WTC11 (cell line): ENCODE measurements around the gene SPTY2D1. TPM values are rescaled to one million over a fixed set of nuclear protein-coding genes. Genes with fewer than 3 reads are reported as not detected.
A peak's percentile ranks its signal among the peaks of the same experiment; 100 is the strongest.

Experiments
- ATAC-seq: fragments of 200-7000 bp; cut with Tn5 transposase; 2 replicates; pipeline ENCODE4 v1.10.0; 2021; ENCODE audit warnings: mild to moderate bottlenecking, moderate library complexity
- CTCF ChIA-PET: fragments of 300-600 bp; sonication (Branson Sonifier 250); formaldehyde crosslinking; loops from one replicate; lab custom pipeline; 2021; ENCODE audit warnings: antibody characterized with exemption; lab: Charles Lee
- POLR2A ChIA-PET: fragments of 350-600 bp; sonication (Branson Sonifier 250); formaldehyde crosslinking; loops from one replicate; lab custom pipeline; 2021; ENCODE audit warnings: antibody characterized with exemption; lab: Charles Lee
- DNase-seq: peaks from one replicate; pipeline ENCODE4 v3.0.0; 2021; ENCODE audit warnings: low spot score
- H3K27ac Mint-ChIP-seq: 2 replicates; pipeline ENCODE4 v1.8.0; 2021; ENCODE audit warnings: mixed read lengths
- H3K27me3 Mint-ChIP-seq: 2 replicates; pipeline ENCODE4 v1.8.0; 2021; ENCODE audit warnings: low read depth, mild to moderate bottlenecking, moderate library complexity, mixed read lengths
- H3K36me3 Mint-ChIP-seq: 2 replicates; pipeline ENCODE4 v1.8.0; 2021; ENCODE audit warnings: mixed read lengths
- H3K4me1 Mint-ChIP-seq: 2 replicates; pipeline ENCODE4 v1.8.0; 2022; ENCODE audit warnings: mixed read lengths
- H3K4me3 Mint-ChIP-seq: 2 replicates; pipeline ENCODE4 v1.8.0; 2021; ENCODE audit warnings: mild to moderate bottlenecking, moderate library complexity, mixed read lengths
- H3K9me3 Mint-ChIP-seq: 2 replicates; pipeline ENCODE4 v1.8.0; 2021; ENCODE audit warnings: mixed read lengths
- ATF3 ChIP-seq: sonication (generic); formaldehyde crosslinking; conservative IDR thresholded peaks from 2 replicates; pipeline ENCODE4 v1.8.1; 2022; ENCODE audit warnings: mild to moderate bottlenecking, missing genetic modification reagents
- CREM ChIP-seq: sonication (generic); formaldehyde crosslinking; IDR thresholded peaks from 2 replicates; pipeline ENCODE4 v1.8.1; 2022; ENCODE audit warnings: mild to moderate bottlenecking, missing genetic modification reagents, moderate library complexity
- E2F5 ChIP-seq: sonication (generic); formaldehyde crosslinking; IDR thresholded peaks from 2 replicates; pipeline ENCODE4 v1.8.1; 2022; ENCODE audit warnings: mild to moderate bottlenecking, moderate library complexity, missing genetic modification reagents
- EMX1 ChIP-seq: fragments of 250-450 bp; sonication (Bioruptor Pico); IDR thresholded peaks from 2 replicates; pipeline ENCODE4 v1.8.0; 2021; ENCODE audit warnings: mild to moderate bottlenecking
- FOXP1 ChIP-seq: sonication (generic); formaldehyde crosslinking; IDR thresholded peaks from 2 replicates; pipeline ENCODE4 v1.8.0; 2022; ENCODE audit warnings: missing genetic modification reagents, mild to moderate bottlenecking, moderate library complexity, borderline replicate concordance
- FOXP4 ChIP-seq: sonication (generic); formaldehyde crosslinking; IDR thresholded peaks from 2 replicates; pipeline ENCODE4 v1.8.0; 2022; ENCODE audit warnings: mild to moderate bottlenecking, missing genetic modification reagents
- GRHL2 ChIP-seq: fragments of 250-450 bp; sonication (Bioruptor Pico); IDR thresholded peaks from 2 replicates; pipeline ENCODE4 v1.8.0; 2022; ENCODE audit warnings: mild to moderate bottlenecking, moderate library complexity; ENCODE audit not compliant: insufficient replicate concordance, severe bottlenecking
- HMGXB4 ChIP-seq: sonication (generic); formaldehyde crosslinking; IDR thresholded peaks from 2 replicates; pipeline ENCODE4 v1.8.1; 2023; ENCODE audit warnings: mild to moderate bottlenecking, moderate library complexity, missing genetic modification reagents
- MXD4 ChIP-seq: fragments of 250-450 bp; sonication (Bioruptor Pico); IDR thresholded peaks from 2 replicates; pipeline ENCODE4 v1.8.0; 2021; ENCODE audit warnings: mild to moderate bottlenecking, moderate library complexity, borderline replicate concordance
- NFE2L1 ChIP-seq: sonication (generic); formaldehyde crosslinking; IDR thresholded peaks from 2 replicates; pipeline ENCODE4 v1.8.1; 2023; ENCODE audit warnings: missing genetic modification reagents
- NFYB ChIP-seq: sonication (generic); formaldehyde crosslinking; conservative IDR thresholded peaks from 2 replicates; pipeline ENCODE4 v1.8.0; 2022; ENCODE audit warnings: low read depth, missing genetic modification reagents
- RORB ChIP-seq: fragments of 250-450 bp; sonication (Bioruptor Pico); IDR thresholded peaks from 2 replicates; pipeline ENCODE4 v1.9.0; 2021; ENCODE audit warnings: mild to moderate bottlenecking
- ZNF121 ChIP-seq: sonication (generic); formaldehyde crosslinking; IDR thresholded peaks from 2 replicates; pipeline ENCODE4 v1.8.0; 2023; ENCODE audit warnings: missing genetic modification reagents
- ZNF317 ChIP-seq: sonication (generic); formaldehyde crosslinking; IDR thresholded peaks from 2 replicates; pipeline ENCODE4 v1.8.1; 2023; ENCODE audit warnings: low read depth, mild to moderate bottlenecking, moderate library complexity, missing genetic modification reagents, borderline replicate concordance
- ZNF416 ChIP-seq: fragments of 250-450 bp; sonication (Bioruptor Pico); IDR thresholded peaks from 2 replicates; pipeline ENCODE4 v1.9.0; 2021; ENCODE audit warnings: mild to moderate bottlenecking, inconsistent platforms
- ZNF423 ChIP-seq: fragments of 250-450 bp; sonication (Bioruptor Pico); IDR thresholded peaks from 2 replicates; pipeline ENCODE4 v2.1.2; 2022; ENCODE audit warnings: mild to moderate bottlenecking, moderate library complexity
- ZSCAN18 ChIP-seq: fragments of 250-450 bp; sonication (Bioruptor Pico); IDR thresholded peaks from 2 replicates; pipeline ENCODE4 v2.1.2; 2022; ENCODE audit warnings: mild to moderate bottlenecking, moderate library complexity
- total RNA-seq: library from RNA; stranded (reverse); gene quantifications from 3 replicates; pipeline ENCODE4 v1.2.3, GENCODE V29; 2021
- TF ChIP-seq, protein P1 (sequence below): fragments of 250-450 bp; sonication (Bioruptor Pico); IDR thresholded peaks from 2 replicates; pipeline ENCODE4 v1.9.0; 2021; ENCODE audit warnings: moderate library complexity, mild to moderate bottlenecking, inconsistent platforms, borderline replicate concordance
- TF ChIP-seq, protein P2 (sequence below): fragments of 250-450 bp; sonication (Bioruptor Pico); IDR thresholded peaks from 2 replicates; pipeline ENCODE4 v1.9.0; 2021; ENCODE audit warnings: mild to moderate bottlenecking

Gene SPTY2D1
- total RNA-seq, 1 experiment from 2014 or later, result 14.3 TPM

DNA sequence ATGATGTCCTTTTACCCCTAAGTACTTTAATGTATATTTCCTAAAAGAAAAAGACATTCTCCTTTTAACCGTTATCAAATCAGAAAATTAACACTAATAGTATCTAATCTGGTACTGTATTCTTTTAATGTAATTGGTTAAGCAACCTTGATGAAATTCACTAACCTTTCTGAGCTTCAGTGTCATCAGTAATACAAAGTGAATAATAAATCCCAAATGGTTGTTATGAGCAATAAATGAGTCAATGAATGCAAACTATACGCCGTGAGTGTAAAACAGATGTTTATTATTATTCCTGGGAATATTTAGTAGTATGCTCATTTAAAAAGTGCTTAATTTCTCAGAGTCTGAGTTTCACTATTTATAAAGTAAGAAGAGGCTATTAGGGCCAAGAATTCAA lies 67.1 kb downstream of the SPTY2D1 start:
- ChIA-PET CTCF (no interaction called here), POLR2A (no interaction called here)
- no peaks in the 10 kb centered on the region for H3K27me3 Mint-ChIP-seq
- H3K4me1 Mint-ChIP-seq, result peaks cover 3% of the 10 kb centered on the region; the same call in 1 of the 2 replicates
- H3K4me3 Mint-ChIP-seq, result no peak overlapping the region
- no peaks in the 10 kb centered on the region for H3K36me3 Mint-ChIP-seq
- no peak for DNase-seq
- no peak for ATAC-seq
- no peak overlapping the region for H3K27ac Mint-ChIP-seq
- H3K9me3 Mint-ChIP-seq, result no peaks in the 10 kb centered on the region
- TF ChIP-seq ATF3 (CRISPR knock-in tag), result no peak
- no peak for TF ChIP-seq E2F5 (CRISPR knock-in tag)

- ATAC-seq (no peak), DNase-seq (no peak)
- Mint-ChIP-seq H3K27me3 (no peaks in the 10 kb centered on the region), H3K27ac (no peak overlapping the region), H3K4me3 (no peak overlapping the region), H3K36me3 (no peaks in the 10 kb centered on the region)
- no peak for TF ChIP-seq GRHL2 (CRISPR knock-in tag)
- TF ChIP-seq, all 79 proteins: peak for 0
- H3K9me3 Mint-ChIP-seq, result no peaks in the 10 kb centered on the region
- ChIA-PET POLR2A (no interaction called here), CTCF (no interaction called here)
- H3K4me1 Mint-ChIP-seq, result peaks cover 3% of the 10 kb centered on the region; the same call in 1 of the 2 replicates
Observed at GRCh38 chr11:18566406-18566805, 67.7 kb downstream of the SPTY2D1 start.

- TF ChIP-seq ZNF423 (CRISPR knock-in tag) (no peak), FOXP4 (CRISPR knock-in tag) (no peak), GRHL2 (CRISPR knock-in tag) (no peak), ZNF317 (CRISPR knock-in tag) (no peak), NFE2L1 (CRISPR knock-in tag) (no peak), FOXP1 (CRISPR knock-in tag) (no peak), ZNF121 (CRISPR knock-in tag) (no peak)
- TF ChIP-seq, protein P1, sequence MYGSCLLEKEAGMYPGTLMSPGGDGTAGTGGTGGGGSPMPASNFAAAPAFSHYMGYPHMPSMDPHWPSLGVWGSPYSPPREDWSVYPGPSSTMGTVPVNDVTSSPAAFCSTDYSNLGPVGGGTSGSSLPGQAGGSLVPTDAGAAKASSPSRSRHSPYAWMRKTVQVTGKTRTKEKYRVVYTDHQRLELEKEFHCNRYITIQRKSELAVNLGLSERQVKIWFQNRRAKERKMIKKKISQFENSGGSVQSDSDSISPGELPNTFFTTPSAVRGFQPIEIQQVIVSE (CRISPR knock-in tag), result no peak
- ATAC-seq, result peak; percentile 60; the same call in 1 of the 2 replicates
- CTCF ChIA-PET, result interaction anchor here (0.7 to 1.7 kb wide), 4 partner anchors 24 to 320 kb away, joined by 3 to 7 read pairs (median 3); no protein-coding TSS in a partner anchor
Observed at GRCh38 chr11:18564149-18564548, 70.0 kb downstream of the SPTY2D1 start.

GRCh38 chr11:18563090-18563730 lies 70.9 kb downstream of the SPTY2D1 start:
- no peak for ATAC-seq
- CTCF ChIA-PET, result no interaction called here
- no peaks in the 10 kb centered on the region for H3K27me3 Mint-ChIP-seq
- no peak for DNase-seq
- H3K36me3 Mint-ChIP-seq, result no peaks in the 10 kb centered on the region
- H3K4me3 Mint-ChIP-seq, result no peak overlapping the region
- H3K27ac Mint-ChIP-seq, result 0 out of 2 replicates have a peak overlapping the region, but pooled peaks have one; percentile 15
- H3K4me1 Mint-ChIP-seq, result peaks cover 3% of the 10 kb centered on the region; the same call in 1 of the 2 replicates
- no peaks in the 10 kb centered on the region for H3K9me3 Mint-ChIP-seq
- POLR2A ChIA-PET, result no interaction called here
- no peak for TF ChIP-seq EMX1 (CRISPR knock-in tag)
- no peak for TF ChIP-seq MXD4 (CRISPR knock-in tag)
- TF ChIP-seq HMGXB4, result no peak
- no peak for TF ChIP-seq NFYB (CRISPR knock-in tag)
- TF ChIP-seq FOXP1 (CRISPR knock-in tag), result no peak
- TF ChIP-seq, protein P2, sequence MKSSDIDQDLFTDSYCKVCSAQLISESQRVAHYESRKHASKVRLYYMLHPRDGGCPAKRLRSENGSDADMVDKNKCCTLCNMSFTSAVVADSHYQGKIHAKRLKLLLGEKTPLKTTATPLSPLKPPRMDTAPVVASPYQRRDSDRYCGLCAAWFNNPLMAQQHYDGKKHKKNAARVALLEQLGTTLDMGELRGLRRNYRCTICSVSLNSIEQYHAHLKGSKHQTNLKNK (CRISPR knock-in tag), result no peak
- no peak for TF ChIP-seq RORB
- TF ChIP-seq ZSCAN18 (CRISPR knock-in tag), result no peak
- no peak for TF ChIP-seq ZNF416 (CRISPR knock-in tag)
- TF ChIP-seq ZNF121 (CRISPR knock-in tag), result no peak
- no peak for TF ChIP-seq CREM (CRISPR knock-in tag)

More at GRCh38 chr11:18564149-18564548, 70.0 kb downstream of the SPTY2D1 start:
- no peak for DNase-seq
- H3K36me3 Mint-ChIP-seq, result no peaks in the 10 kb centered on the region
- H3K27me3 Mint-ChIP-seq, result no peaks in the 10 kb centered on the region
- H3K4me1 Mint-ChIP-seq, result peaks cover 3% of the 10 kb centered on the region; the same call in 1 of the 2 replicates
- no peak overlapping the region for H3K27ac Mint-ChIP-seq
- H3K4me3 Mint-ChIP-seq, result no peak overlapping the region
- no peaks in the 10 kb centered on the region for H3K9me3 Mint-ChIP-seq
- POLR2A ChIA-PET, result no interaction called here
